Activated CD4-positive, alpha-beta T cell treated with anti-CD3 and anti-CD28 coated beads, Interleukin-2, amount 10 ng/mL, durations not matched to agents 24 days and 14 days (primary cell): ENCODE results near the gene AKAP14. TPM values are rescaled to one million over a fixed set of nuclear protein-coding genes. Genes with fewer than 3 reads are reported as not detected.

Experiments used
- DNase-seq: peaks from one replicate; pipeline ENCODE4 v3.0.0; 2022
- H3K27ac Mint-ChIP-seq: one replicate; pipeline ENCODE4 v1.8.0; 2022; ENCODE audit warnings: mild to moderate bottlenecking, mixed read lengths
- H3K27me3 Mint-ChIP-seq: one replicate; pipeline ENCODE4 v1.8.0; 2022; ENCODE audit warnings: mixed read lengths
- H3K36me3 Mint-ChIP-seq: one replicate; pipeline ENCODE4 v1.8.0; 2022; ENCODE audit warnings: low read depth, mild to moderate bottlenecking, mixed read lengths
- H3K4me1 Mint-ChIP-seq: one replicate; pipeline ENCODE4 v1.8.0; 2021; ENCODE audit warnings: mixed read lengths
- H3K4me3 Mint-ChIP-seq: one replicate; pipeline ENCODE4 v1.8.0; 2022; ENCODE audit warnings: mild to moderate bottlenecking, moderate library complexity, mixed read lengths
- H3K9me3 Mint-ChIP-seq: one replicate; pipeline ENCODE4 v1.8.0; 2021; ENCODE audit warnings: mixed read lengths
- intact Hi-C: fragments of 100-400 bp; cut with micrococcal nuclease; formaldehyde crosslinking; loops from one replicate; pipeline ENCODE4 v1.15.1; 2023
- total RNA-seq: library from RNA; stranded (reverse); gene quantifications from 2 replicates; pipeline ENCODE4 v1.2.3, GENCODE V29; 2022

AKAP14 gene
- not detected in 2 replicates for total RNA-seq

GRCh38 chrX:119895843-119896326 is at the start of gene AKAP14:
AKAP14 (plus strand) TSS chrX:119895893; CDS start chrX:119903224, 7,331 bp downstream.
- Mint-ChIP-seq H3K36me3 (no peaks in the 10 kb centered on the region), H3K9me3 (no peaks in the 10 kb centered on the region), H3K4me1 (no peaks in the 10 kb centered on the region), H3K4me3 (no peak within 1 kb of the TSS), H3K27ac (no peak within 1 kb of the TSS), H3K27me3 (no peaks in the 10 kb centered on the region)
- intact Hi-C loops, result no loop called here
- no peak for DNase-seq

GRCh38 chrX:119852382-119853353 is 43.0 kb upstream of the AKAP14 start, which contains the start of gene UPF3B:
UPF3B (minus strand) TSS chrX:119852963; CDS start chrX:119852928, 35 bp downstream.
- DNase-seq, result peak; percentile 97
- intact Hi-C loops, result loop anchor here (1.0 kb wide), 2 partner anchors 19 to 61 kb away; partner anchors contain the start of genes NDUFA1, RNF113A and RPL39
- Mint-ChIP-seq H3K27ac (peak within 1 kb of the TSS; percentile 97), H3K36me3 (peaks cover 19% of the 10 kb centered on the region), H3K9me3 (no peaks in the 10 kb centered on the region), H3K27me3 (no peaks in the 10 kb centered on the region), H3K4me3 (peak within 1 kb of the TSS; percentile 99), H3K4me1 (peaks cover 11% of the 10 kb centered on the region)

GRCh38 chrX:119853444-119853843 is 42.2 kb upstream of the AKAP14 start:
- intact Hi-C loops, result loop anchor here (1.0 kb wide), 2 partner anchors 18 to 62 kb away; partner anchors contain the start of genes NDUFA1, RNF113A and RPL39
- H3K9me3 Mint-ChIP-seq, result no peaks in the 10 kb centered on the region
- peaks cover 13% of the 10 kb centered on the region for H3K4me1 Mint-ChIP-seq
- DNase-seq, result no peak
- peak overlapping the region; percentile 99 for H3K4me3 Mint-ChIP-seq
- no peaks in the 10 kb centered on the region for H3K27me3 Mint-ChIP-seq
- H3K36me3 Mint-ChIP-seq, result peaks cover 16% of the 10 kb centered on the region
- H3K27ac Mint-ChIP-seq, result no peak overlapping the region

GRCh38 chrX:119870626-119871131 is 25.0 kb upstream of the AKAP14 start:
- peak; percentile 77 for DNase-seq
- H3K9me3 Mint-ChIP-seq, result no peaks in the 10 kb centered on the region
- H3K27ac Mint-ChIP-seq, result peak overlapping the region; percentile 99
- H3K27me3 Mint-ChIP-seq, result no peaks in the 10 kb centered on the region
- peaks cover 5% of the 10 kb centered on the region for H3K4me1 Mint-ChIP-seq
- H3K4me3 Mint-ChIP-seq, result peak overlapping the region; percentile 98
- peaks cover 14% of the 10 kb centered on the region for H3K36me3 Mint-ChIP-seq
- intact Hi-C loops, result loop anchor here (1.0 to 2.0 kb wide), 6 partner anchors 10 to 178 kb away; partner anchors contain the start of genes NKAP, RPL39 and SEPTIN6

- no peaks in the 10 kb centered on the region for H3K9me3 Mint-ChIP-seq
- DNase-seq, result no peak
These were observed 24.5 kb upstream of the AKAP14 start for GRCh38 chrX:119871245-119871598.

GRCh38 chrX:119871599-119872395 is 23.9 kb upstream of the AKAP14 start, which contains the start of the genes NDUFA1 and RNF113A:
NDUFA1 (plus strand) TSS chrX:119871832; CDS start chrX:119871912, 80 bp downstream.
RNF113A (minus strand) TSS chrX:119871733; CDS start chrX:119871613, 120 bp downstream.
- intact Hi-C loops, result loop anchor here (1.0 to 2.0 kb wide), 6 partner anchors 9 to 179 kb away; partner anchors contain the start of genes NKAP, RPL39 and SEPTIN6
- Mint-ChIP-seq H3K27ac (peak within 1 kb of the TSS; percentile 99), H3K9me3 (no peaks in the 10 kb centered on the region), H3K4me1 (peaks cover 5% of the 10 kb centered on the region), H3K4me3 (peak within 1 kb of the TSS; percentile 98), H3K27me3 (no peaks in the 10 kb centered on the region), H3K36me3 (peaks cover 19% of the 10 kb centered on the region)
- DNase-seq, result peak; percentile 96

More at GRCh38 chrX:119871245-119871598, 24.5 kb upstream of the AKAP14 start:
- Mint-ChIP-seq H3K36me3 (peaks cover 19% of the 10 kb centered on the region), H3K27ac (peak overlapping the region; percentile 99), H3K4me3 (peak overlapping the region; percentile 98), H3K27me3 (no peaks in the 10 kb centered on the region), H3K4me1 (peaks cover 5% of the 10 kb centered on the region)
- intact Hi-C loops, result loop anchor here (1.0 to 2.0 kb wide), 6 partner anchors 9 to 178 kb away; partner anchors contain the start of genes NKAP, RPL39 and SEPTIN6

GRCh38 chrX:119878740-119879139 is 17.0 kb upstream of the AKAP14 start:
- Mint-ChIP-seq H3K27me3 (no peaks in the 10 kb centered on the region), H3K9me3 (no peaks in the 10 kb centered on the region), H3K27ac (no peak overlapping the region), H3K4me1 (peaks cover 10% of the 10 kb centered on the region), H3K36me3 (peaks cover 21% of the 10 kb centered on the region), H3K4me3 (no peak overlapping the region)
- no peak for DNase-seq
- intact Hi-C loops, result no loop called here

- H3K27ac Mint-ChIP-seq, result peak overlapping the region; percentile 41
- H3K4me3 Mint-ChIP-seq, result no peak overlapping the region
- H3K4me1 Mint-ChIP-seq, result peaks cover 10% of the 10 kb centered on the region
- peak; percentile 58 for DNase-seq
- peaks cover 18% of the 10 kb centered on the region for H3K36me3 Mint-ChIP-seq
- no peaks in the 10 kb centered on the region for H3K27me3 Mint-ChIP-seq
- intact Hi-C loops, result loop anchor here (1.0 to 10.0 kb wide), 5 partner anchors 9 to 393 kb away; partner anchors contain the start of genes NDUFA1, RNF113A, RPL39 and UBE2A
- no peaks in the 10 kb centered on the region for H3K9me3 Mint-ChIP-seq
These were observed 15.6 kb upstream of the AKAP14 start for GRCh38 chrX:119880076-119880475.

GRCh38 chrX:119880552-119881437 is 14.9 kb upstream of the AKAP14 start:
- H3K9me3 Mint-ChIP-seq, result no peaks in the 10 kb centered on the region
- no peak overlapping the region for H3K4me3 Mint-ChIP-seq
- peak; percentile 77 for DNase-seq
- H3K4me1 Mint-ChIP-seq, result peaks cover 10% of the 10 kb centered on the region
- intact Hi-C loops, result loop anchor here (1.0 to 10.0 kb wide), 5 partner anchors 9 to 393 kb away; partner anchors contain the start of genes NDUFA1, RNF113A, RPL39 and UBE2A
- H3K36me3 Mint-ChIP-seq, result peaks cover 17% of the 10 kb centered on the region
- no peaks in the 10 kb centered on the region for H3K27me3 Mint-ChIP-seq
- H3K27ac Mint-ChIP-seq, result peak overlapping the region; percentile 41

GRCh38 chrX:119885554-119886428 is 9.9 kb upstream of the AKAP14 start:
- H3K4me1 Mint-ChIP-seq, result peaks cover 4% of the 10 kb centered on the region
- no peak overlapping the region for H3K27ac Mint-ChIP-seq
- no peaks in the 10 kb centered on the region for H3K36me3 Mint-ChIP-seq
- peak; percentile 63 for DNase-seq
- H3K4me3 Mint-ChIP-seq, result peak overlapping the region; percentile 28
- H3K9me3 Mint-ChIP-seq, result no peaks in the 10 kb centered on the region
- intact Hi-C loops, result loop anchor here (10.0 kb wide), 1 partner anchor 311 kb away; the partner anchor contains the start of gene UBE2A
- H3K27me3 Mint-ChIP-seq, result no peaks in the 10 kb centered on the region

- H3K27ac Mint-ChIP-seq, result no peak overlapping the region
- H3K4me1 Mint-ChIP-seq, result peaks cover 4% of the 10 kb centered on the region
- H3K4me3 Mint-ChIP-seq, result peak overlapping the region; percentile 57
- intact Hi-C loops, result loop anchor here (10.0 kb wide), 1 partner anchor 313 kb away; the partner anchor contains the start of gene UBE2A
- DNase-seq, result peak; percentile 86
- no peaks in the 10 kb centered on the region for H3K36me3 Mint-ChIP-seq
- H3K9me3 Mint-ChIP-seq, result no peaks in the 10 kb centered on the region
- H3K27me3 Mint-ChIP-seq, result no peaks in the 10 kb centered on the region
These were observed 7.8 kb upstream of the AKAP14 start for GRCh38 chrX:119887721-119888425.
